Tongue (tissue), 2 donors: ENCODE measurements around the gene IGFBP7. TPM values are rescaled to one million over a fixed set of nuclear protein-coding genes. Genes with fewer than 3 reads are reported as not detected.
A peak's percentile ranks its signal among the peaks of the same experiment; 100 is the strongest.

ENCODE experiments used
- DNase-seq: peaks from one replicate; pipeline ENCODE4 v3.0.0-alpha.2; 2015
- total RNA-seq: library from RNA; depleted of rRNA; stranded (reverse); fragments of >200 nt; gene quantifications from one replicate; pipeline ENCODE4 v1.2.3, GENCODE V29; 2014

Gene IGFBP7
- total RNA-seq, 1 donor from 2014 or later: 201 TPM

DNA sequence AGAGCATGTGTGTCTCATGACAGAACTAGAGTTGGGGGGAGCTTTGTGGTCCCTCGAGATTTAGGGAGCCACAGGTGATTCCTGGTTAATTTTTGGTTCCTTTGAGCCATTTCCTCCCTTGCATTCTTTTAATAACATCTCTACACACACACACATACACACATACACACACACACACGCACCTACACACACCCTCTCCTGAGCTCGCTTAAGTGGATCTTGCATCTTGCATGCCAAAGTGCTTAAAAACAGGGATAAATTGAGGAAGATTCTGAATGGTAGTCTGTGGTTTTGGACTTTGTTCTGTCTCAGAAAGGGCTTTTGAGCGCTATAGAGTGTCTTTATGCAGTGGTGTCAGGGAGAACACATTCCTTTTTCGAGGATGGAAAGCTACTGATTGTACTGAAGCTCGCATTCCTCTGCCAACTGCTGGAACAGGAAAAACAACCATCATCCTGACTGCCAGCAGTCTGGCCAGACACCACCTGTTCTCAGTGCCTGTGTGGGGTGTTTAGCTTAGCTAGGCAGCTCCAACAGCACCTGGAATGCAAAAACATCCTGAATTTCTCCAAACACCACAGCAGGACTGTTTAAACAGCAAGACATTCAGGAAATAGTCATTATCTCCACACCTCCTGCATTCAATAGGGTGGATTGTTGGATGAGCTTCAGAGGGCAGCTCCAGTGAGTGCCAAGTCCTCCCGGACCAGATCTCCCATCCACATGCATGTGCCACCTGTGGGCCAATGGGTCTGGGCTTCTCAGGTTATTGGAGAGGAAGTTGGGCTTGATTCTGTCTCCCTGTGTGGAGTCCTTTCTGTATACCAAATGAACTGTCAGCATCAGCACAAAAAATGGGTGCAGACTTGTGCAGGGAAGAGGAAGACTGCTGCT is 21.9 kb upstream of the IGFBP7 start:
- DNase-seq: peak; percentile 42

DNA sequence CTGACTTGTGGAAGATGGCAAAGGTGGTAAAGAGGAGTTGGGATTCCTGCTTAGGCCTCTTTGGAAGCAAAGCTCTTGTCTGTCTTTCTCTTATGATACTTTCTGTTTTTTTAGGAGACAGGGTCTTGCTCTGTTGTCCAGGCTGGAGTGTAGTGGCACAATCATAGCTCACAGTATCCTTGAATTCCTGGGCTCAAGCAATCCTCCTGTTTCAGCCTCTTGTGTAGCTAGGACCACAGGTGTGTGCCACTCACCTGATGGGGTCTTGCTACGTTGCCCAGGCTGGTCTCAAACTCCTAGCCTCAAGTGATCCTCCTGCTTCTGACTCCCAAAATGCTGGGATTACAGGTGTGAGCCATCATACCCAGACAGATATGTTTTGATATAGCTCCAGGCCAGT is 19.3 kb upstream of the IGFBP7 start:
- no peak for DNase-seq

DNA sequence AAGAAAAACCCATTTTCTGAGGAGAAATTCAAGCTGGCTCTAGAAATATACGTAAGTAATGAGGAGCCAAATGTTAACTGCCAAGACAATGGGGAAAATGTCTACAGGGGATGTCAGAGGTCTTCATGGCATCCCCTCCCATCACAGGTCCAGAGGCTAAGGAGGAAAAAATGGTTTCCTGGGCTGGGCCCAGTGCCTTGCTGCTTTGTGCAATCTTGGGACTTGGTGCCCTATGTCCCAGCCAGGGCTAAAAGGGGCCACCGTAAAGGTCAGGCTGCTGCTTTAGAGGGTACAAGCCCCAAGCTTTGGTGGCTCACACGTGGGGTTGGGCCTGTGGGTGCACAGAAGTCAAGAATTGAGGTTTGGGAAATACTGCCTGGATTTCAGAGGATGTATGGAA is 17.2 kb upstream of the IGFBP7 start:
- no peak for DNase-seq

DNA sequence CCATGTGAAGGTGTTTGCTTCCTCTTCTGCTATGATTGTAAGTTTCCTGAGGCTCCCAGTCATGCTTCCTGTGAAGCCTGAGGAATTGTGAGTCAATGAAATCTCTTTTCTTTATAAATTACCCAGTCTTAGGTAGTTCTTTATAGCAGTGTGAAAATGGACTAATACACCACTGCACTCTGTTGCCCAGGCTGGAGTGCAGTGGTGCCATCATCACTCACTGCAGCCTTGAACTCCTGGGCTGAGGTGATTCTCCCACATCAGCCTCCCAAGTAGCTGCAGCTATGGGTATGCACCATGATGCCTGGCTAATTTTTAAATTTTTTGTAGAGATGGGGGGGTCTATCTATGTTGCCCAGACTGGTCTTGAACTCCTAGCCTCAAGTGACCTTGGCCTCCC is 15.8 kb upstream of the IGFBP7 start:
- DNase-seq: no peak

DNA sequence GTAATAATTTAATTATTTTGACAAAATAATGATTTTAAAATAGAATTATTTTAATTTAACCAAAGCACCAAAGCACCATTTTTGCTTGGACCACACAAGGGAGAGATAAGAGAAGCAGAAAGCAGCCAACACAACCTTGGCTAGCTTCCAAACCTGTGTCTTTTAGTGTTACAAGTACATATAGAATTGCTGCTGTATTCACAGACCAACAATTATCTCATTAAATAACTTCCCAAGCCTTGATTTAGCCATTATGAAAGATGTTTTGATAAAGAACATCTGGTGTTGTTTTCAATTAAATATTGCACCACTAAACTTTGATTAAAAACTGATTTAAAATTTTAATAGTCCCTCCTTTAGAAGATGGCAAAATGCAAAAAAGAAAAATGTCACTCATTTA is 14.0 kb upstream of the IGFBP7 start:
- DNase-seq: no peak

DNA sequence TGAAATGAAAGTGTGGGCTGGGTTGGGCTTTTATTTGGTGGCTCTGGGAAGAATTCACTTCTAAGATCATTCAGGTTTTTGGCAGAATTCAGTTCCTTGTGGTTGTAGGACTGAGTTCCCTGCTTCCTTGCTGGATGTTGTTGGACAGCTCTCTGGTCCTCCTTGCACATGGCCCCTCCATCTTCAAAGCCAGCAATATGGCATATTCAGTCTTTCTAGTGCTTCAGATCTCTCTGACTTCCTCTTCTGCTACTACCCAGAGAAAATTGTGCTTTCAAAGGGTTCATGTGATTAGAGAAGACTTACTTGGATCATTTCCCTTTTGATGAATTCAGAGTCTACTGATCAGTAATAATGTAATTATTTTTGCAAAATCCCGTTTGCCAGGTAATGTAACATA is 12.8 kb upstream of the IGFBP7 start:
- DNase-seq: no peak

DNA sequence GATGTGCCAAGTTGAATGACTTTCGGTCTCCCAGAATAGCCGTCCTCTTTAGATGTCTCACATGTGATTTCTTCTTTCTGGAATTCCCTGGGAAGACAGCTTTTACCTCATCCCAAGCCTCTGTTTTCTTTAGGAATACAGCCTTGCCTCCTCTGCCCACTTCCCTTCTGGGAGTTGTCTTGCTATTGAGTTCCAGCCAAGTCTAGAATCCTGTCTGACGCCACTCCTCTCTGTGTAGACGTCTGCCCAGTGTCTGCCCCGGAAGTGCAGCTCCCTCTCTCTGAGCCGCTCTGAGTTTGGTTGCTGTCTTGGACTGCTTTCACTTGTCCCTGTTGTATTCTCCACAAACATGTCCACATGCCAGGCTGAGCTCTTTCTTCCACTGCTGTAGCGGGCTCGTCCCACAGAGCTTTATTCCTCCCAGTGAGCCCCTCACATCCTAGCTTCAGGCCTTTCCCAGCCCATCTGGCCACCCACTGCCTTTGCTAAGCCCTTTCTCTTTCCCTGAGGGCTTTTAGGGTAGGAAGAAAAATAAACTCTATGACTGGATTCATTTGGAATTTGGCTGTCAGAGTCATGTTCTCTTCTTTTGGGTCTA is 9.0 kb upstream of the IGFBP7 start:
- DNase-seq: peak; percentile 40

DNA sequence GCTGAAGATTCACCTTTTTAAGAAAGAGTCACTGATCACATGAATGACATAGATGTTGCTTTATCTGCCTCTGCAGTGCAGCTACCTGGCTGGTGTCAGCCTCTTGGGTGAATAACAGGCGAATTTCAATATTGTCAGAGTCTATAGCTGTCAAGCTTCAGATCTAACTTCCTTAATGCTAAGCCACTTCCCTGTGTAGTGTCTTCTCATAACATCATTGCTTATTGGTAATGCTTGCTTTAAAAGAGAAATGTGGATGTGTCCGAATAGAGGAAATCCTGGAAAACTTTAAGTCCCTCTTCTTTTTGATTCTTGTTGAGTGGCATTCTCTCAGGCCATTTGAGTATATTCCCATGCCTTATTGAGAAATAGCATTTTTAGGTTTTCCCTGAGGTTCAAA is 7.3 kb upstream of the IGFBP7 start:
- DNase-seq: no peak

DNA sequence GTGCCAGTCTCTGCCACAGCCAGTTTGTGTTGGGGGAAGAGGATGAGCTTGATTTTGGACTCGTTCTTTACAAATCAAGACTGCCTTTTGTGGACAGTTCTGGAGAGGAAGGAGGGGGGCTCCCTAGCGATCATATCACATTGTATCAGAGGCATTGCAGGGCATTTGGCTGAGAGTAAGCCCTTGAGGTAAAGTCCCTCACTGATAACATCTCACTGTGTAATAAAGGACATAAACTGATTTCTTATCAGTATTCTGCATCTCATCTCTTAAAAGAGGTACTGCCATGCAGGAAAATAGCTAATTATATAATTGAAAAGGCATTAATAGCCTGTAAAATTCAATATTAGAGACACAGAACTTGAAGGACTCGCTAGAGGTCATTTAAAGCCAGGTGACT is 6.1 kb upstream of the IGFBP7 start:
- DNase-seq: no peak

DNA sequence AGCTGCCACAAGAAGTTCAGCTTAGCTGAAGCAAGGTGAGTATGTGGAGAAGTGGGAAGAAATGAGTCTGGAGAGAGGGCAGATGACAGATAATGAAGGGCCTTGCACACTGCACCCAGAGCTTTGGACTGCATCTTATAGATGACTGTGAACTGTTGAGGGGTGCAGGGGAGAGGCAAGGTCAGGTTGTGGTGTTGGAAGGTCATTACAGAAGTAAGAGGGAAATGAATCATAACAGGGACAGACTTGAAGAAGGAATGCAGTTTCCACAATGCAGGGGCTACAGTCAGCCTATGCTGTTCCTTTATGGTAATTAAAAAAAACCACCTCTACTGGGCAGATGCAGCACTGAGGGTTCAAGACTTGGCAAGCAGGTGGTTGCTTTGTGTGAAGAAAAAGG is 4.8 kb upstream of the IGFBP7 start:
- no peak for DNase-seq

DNA sequence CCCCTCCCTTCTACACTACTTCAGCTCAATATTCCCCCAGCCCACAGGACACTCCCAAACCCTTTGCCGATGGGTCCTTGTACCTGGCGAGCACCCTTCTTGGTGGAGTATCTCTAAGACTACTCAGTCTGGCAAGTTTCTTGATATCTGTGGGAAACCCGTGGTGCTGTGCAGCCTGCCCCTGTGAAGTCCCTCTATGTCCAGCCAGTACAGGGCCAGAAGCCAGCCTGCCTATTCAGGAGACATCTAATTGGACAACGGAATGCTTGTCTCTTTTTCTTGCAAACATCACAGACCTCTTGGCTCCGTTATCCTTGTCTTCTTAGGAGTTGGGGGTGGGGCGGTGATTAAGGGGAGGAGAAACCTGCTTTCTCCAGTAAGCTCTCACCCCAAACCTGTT is 3.7 kb upstream of the IGFBP7 start:
- DNase-seq: no peak

DNA sequence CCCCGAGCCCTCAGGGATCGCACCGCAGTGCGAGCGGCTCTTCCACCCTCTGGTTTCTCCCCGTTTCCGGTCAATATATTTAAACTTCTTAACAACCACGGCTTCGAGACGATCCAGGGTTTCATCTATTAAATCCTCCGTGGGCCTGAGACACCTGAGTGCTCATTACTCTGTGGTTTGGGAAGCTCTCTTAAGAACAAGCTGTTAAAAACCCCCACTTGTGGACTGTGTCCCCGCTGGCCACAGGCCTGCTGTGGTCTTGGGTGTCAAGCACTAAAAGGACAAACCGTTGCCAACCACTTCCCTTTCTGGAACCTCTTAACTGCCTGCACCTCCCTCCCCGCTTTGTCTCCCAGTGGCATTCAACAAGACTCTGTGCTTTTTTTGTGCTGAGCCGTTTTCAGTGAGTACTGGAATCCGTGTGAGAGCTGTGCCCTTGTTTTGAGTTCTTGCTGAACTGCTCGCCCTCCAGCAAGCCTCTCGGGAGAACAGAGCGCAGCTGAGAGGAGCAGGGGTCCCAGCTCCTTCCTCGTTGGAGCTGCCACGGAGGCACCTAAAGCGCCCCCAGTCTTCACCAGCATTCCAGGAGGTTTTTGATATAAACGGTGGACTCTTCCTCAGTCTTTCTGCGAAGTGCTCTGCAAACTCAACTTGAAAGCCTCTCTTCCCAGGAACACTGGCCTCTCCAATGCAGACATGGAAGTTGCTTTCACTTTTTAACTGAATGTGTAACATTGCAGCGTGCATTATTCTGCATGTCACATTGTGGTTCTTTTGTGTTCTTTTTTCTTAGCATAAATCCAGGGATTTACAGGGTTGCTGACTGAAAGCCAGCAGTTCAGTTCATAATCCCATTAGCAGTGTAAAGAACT is 691 bp upstream of the IGFBP7 start:
- DNase-seq: peak; percentile 61

DNA sequence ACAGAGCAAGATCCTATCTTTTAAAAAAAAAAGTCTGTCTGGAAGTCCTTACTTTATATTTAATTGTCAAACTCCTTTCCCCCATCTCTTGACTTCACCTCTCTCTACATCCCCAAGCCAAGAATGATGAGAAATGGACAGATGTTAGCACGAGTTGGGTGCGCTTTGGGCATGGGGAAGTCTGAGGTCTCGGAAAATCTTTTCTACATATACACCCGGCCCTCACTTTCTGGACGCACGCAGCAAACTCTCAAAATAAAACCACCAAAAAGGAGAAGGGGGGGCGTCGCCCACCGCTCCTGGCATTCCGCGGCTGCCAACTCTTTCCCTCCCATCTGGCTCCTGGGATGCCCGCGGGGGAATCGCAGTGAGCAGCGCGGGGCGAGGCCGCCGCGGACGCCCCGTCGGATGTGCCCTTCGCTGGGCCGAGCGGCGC is 756 bp downstream of the IGFBP7 start:
- DNase-seq: no peak

DNA sequence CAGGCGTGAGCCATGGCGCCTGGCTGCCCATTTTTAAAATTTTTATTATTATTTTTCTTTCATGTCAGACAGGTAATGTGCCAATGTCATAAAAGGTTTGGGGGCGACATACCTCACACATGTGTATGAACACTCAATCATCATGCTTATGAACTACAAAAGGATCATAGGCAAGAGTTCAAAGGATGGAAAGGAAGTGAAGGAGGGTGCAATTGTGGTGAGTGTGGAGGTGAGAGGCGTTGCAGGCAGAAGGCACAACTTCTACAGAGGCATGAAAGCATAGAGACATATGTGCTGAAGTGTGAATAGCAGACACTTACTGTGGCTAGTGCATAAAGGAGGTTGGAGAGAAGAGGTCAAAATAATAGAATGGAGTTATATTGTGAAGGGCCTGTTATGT is 4.0 kb downstream of the IGFBP7 start:
- no peak for DNase-seq

DNA sequence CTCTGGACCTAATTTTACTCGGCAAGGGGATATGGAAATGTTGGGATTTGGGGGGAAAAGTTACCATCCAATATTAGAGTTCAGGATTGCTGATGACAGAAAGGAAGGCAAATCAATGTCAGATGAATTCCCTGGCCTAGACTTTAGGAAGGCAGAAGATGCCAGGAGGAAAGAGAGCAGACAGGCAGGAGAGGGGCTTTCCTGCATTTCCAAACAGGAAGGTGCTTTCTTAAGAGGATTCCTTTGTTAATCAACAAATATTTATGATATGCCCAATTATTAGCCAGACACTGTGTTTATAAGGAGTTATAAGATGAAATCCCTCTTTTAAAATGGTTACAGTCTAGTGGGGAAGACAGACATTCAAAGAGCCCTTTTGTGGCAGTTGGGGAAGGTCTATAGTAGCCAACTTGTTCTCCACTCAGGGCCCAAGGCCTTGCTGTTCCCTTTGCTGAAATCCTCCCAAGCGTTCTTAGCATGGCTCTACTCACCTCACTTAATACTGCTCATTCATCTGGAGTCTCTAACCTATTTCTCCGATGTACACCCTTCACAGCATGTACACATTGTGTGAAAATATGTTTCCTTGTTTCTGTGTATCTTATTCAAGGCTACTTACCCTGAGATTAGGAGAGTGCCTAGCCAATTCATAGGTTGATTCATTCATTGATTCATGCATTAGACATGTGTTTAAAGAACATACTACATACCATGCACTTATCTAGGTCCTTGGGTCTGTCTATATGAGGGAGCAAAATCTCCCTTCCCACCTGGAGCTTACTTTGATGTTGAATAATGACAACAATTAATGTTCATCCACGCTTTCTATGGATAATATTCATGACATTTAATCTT is 5.3 kb downstream of the IGFBP7 start:
- no peak for DNase-seq

DNA sequence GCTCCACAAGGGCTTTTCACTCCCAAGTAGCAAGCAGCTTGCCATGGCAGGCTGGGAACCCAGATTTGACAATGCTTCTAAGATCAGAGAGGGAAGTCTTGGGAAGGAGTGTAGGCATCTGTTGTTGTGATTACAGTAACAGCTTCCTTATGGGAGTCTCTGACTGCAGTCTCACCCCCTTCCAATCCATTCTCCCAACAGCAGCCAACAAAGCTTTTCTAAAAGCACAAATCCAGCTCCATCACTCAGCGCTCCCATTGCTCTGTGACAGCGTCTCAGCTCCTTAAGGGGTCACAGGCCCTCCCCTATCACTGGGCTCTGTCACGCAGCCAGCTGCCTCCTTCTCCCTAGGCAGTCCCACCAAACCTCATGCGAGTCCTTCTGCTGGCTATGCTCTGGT is 7.1 kb downstream of the IGFBP7 start:
- no peak for DNase-seq

DNA sequence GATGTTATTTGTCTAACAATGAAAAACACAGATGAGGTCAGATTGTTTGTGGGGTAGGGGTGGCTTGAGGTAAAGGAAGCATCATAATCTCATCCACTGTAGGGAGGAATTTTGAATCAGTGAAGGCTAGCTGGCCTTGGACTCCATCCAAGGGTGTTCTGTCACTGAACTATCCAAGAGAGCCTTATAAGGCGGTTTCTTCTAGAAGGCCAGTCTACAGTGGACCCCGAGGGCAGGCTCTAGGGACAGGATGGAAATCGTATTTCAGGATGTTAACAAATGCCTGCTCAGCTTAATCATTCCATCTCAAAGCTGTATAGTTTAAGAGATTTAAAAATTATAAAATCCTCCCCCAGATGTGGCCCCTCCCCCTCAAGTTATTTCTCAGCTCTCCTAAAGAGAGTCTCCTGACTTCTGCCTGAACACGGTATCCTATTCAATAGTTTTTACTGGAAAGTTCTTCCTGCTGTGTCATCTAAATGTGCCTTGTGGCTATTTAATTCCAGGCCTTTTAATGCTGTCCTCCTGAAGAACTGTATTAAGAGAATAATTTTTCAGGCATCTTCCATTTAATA is 8.0 kb downstream of the IGFBP7 start:
- peak; percentile 60 for DNase-seq

DNA sequence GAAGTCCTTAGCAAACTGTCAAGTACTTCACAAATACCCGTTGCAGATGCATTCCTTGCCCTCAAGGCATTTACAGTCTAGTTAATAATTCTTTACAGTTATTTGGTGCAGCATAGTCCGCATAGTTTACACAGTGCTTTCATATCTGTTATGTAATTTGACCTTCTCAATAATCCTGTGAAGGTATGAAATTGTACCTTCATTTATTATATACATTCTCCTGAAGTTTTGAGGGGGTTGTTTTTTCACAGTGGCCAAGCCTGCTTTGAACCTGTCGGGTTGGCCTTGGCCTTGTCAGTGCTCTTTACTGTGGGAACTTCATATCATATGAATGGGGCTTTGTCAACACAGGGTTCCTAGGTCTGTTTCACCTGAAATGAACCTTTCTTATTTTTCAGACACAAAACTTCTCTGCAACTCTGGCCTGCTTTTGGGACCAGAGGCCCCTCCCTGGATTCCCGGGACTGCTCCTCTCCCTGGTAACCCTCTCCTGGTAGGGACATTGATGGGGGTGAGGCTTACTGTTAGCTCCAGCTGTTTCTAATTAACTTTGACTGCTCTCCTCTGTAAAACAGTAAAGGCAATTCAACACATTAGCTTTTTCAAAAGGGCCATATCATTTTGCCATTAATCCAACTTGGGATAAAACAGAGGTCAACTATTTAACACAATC is 9.1 kb downstream of the IGFBP7 start:
- DNase-seq: no peak

DNA sequence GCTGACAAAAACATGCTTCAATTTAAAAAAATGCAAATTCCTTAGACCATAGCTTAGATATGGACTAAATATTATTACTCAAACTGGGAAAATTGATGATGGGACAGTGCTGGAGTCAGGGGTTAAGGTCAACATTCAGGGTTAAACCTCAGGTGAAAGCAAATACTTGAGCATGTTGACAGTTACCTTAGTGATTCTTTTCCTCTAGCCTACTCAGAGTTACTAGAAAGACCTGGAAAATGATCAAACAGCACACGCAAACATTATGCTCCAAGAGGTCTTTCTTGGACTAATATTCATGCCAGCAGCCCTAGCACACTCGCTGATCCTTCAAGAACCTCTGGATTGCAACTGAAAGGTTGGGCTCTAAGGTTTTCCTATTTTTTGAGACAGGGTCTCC is 10.8 kb downstream of the IGFBP7 start:
- DNase-seq: no peak

DNA sequence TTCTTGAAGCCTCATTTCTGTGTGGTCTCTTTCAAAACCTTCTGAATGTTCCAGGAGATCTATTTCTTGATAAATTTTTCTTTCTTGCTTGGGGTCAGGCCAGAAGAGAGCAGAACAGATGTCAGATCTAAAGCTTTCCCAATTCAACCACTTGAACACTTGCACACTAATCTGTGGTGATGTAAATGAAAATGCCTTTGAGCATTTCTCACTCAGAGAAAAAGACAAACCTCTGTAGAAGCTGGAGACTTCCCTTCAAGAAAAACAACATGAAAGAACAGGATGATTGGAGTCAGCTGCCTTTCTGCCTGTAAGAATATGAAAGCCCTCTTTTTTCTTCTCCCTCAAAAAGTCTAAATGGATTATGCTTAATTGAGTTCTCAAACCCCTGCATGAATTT is 11.2 kb downstream of the IGFBP7 start:
- DNase-seq: peak; percentile 54

DNA sequence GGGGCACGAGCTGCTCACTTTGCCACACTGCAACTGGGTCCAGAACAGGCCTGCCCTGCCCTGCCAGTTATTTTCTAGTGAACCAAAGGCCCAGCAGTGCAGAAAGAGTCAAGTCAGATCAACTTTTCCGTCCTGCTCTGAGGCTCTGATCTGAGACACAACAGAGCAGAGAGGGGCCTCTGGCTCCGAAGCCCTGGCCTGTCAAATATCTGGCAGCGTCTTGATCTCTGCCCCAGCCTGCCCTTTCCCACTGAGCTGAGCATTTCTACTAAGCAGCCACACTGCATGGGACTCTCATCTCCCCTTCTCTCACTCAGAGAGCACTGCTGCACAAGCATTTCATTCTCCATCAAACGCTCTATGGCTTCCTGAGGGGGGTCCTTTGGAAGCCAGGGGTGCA is 11.8 kb downstream of the IGFBP7 start:
- DNase-seq: no peak
